Esophagus squamous epithelium (tissue), 4 donors: ENCODE results near the gene KIF3C.

Source experiments
- POLR2A ChIP-seq, 4 donors: fragments of 450-650 bp; IDR thresholded peaks; one replicate each; pipeline ENCODE4 v1.6.1; 2017; ENCODE audit warnings: antibody characterized with exemption in 4 of 4, mild to moderate bottlenecking in 4 of 4, moderate library complexity in 3 of 4
- TF ChIP-seq, protein P1 (sequence below), 6 experiments: fragments of 450-650 bp in 4 of 6; fragments of 200-600 bp in 2 of 6; sonication (generic) in 2 of 6; IDR thresholded peaks; one replicate each; pipeline ENCODE4 v1.5.1; 2016 to 2019; ENCODE audit warnings: antibody characterized with exemption in 6 of 6, mild to moderate bottlenecking in 4 of 6, moderate library complexity in 4 of 6

DNA sequence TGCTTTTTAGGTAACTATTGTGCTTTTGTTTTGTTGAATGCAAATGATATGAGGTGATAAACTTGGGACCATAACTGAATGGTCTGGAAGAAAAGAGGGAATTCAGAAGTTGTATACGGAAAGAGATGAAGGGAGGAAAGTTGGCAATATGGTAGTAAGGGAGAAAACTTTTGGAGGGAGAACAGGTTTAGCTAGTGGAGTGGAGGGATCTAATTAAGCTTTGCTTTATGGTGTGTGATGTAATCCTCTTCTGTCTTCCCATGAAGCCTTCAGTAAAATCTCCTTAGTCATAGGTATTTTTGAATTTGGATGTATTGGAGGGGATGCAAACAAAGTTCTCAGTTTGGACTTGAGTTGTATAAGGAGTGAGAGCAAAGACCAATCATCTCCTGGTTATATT is 31.4 kb upstream of the KIF3C start:
- TF ChIP-seq, protein P1, sequence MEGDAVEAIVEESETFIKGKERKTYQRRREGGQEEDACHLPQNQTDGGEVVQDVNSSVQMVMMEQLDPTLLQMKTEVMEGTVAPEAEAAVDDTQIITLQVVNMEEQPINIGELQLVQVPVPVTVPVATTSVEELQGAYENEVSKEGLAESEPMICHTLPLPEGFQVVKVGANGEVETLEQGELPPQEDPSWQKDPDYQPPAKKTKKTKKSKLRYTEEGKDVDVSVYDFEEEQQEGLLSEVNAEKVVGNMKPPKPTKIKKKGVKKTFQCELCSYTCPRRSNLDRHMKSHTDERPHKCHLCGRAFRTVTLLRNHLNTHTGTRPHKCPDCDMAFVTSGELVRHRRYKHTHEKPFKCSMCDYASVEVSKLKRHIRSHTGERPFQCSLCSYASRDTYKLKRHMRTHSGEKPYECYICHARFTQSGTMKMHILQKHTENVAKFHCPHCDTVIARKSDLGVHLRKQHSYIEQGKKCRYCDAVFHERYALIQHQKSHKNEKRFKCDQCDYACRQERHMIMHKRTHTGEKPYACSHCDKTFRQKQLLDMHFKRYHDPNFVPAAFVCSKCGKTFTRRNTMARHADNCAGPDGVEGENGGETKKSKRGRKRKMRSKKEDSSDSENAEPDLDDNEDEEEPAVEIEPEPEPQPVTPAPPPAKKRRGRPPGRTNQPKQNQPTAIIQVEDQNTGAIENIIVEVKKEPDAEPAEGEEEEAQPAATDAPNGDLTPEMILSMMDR (IDR thresholded peaks at IDR 0.05) = no peak
- TF ChIP-seq POLR2A (IDR thresholded peaks at IDR 0.05) = no peak
